ENCODE results near the gene FOXO3. TPM values are rescaled to one million over a fixed set of nuclear protein-coding genes. Genes with fewer than 3 reads are reported as not detected.

The FOXO3 gene
- total RNA-seq, 2 donors from 2014 or later, result 33.4 to 61.7 TPM

DNA sequence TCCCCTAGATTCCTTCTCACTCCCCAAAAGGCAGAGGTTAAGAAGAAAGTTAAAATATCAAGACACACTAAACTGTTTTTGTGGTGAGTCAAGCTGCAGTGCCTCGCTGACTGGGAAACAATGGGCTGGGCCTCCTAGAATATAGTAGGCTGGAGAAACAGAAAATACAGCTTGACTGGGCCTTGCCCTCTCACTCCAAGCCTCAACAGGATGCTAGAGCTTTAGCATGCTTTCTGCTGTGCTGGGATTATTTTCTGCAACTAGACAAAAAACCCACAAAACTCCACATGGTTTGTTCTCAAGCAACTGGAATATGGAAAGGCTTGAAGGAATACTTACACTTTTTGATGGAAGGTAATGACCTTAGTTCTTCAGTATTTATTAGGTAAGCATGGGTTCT lies 27.9 kb downstream of the FOXO3 start:
- intact Hi-C loops (cut with DNase I), result no loop called here
- Histone ChIP-seq H3K9me3 (no peaks in the 10 kb centered on the region), H3K4me3 (no peak overlapping the region), H3K9ac (ENCODE audit: low read depth in 2 of 2, low read length in 2 of 2) (peak overlapping the region; percentile 18 to 43), H3K27me3 (no peaks in the 10 kb centered on the region), H3K27ac (peak overlapping the region; percentile 58), H3K36me3 (no peaks in the 10 kb centered on the region), H3K4me1 (peaks cover 17% of the 10 kb centered on the region)
- TF ChIP-seq CTCF (IDR thresholded peaks at IDR 0.05), result no peak
- peak; percentile 35 for DNase-seq

- DNase-seq, result peak; percentile 89
- intact Hi-C loops (cut with DNase I), result no loop called here
- no peaks in the 10 kb centered on the region for H3K9me3 ChIP-seq
- H3K27ac ChIP-seq, result peak overlapping the region; percentile 58
- H3K36me3 ChIP-seq, result no peaks in the 10 kb centered on the region
- H3K4me1 ChIP-seq, result peaks cover 17% of the 10 kb centered on the region
- H3K9ac ChIP-seq (ENCODE audit: low read depth in 2 of 2, low read length in 2 of 2), result peak overlapping the region; percentile 26 to 43
- no peak overlapping the region for H3K4me3 ChIP-seq
- H3K27me3 ChIP-seq, result no peaks in the 10 kb centered on the region
- no peak for TF ChIP-seq CTCF (IDR thresholded peaks at IDR 0.05)
Measured at GRCh38 chr6:108589244-108589791, 28.6 kb downstream of the FOXO3 start.

GRCh38 chr6:108591040-108591816 lies 30.5 kb downstream of the FOXO3 start:
- TF ChIP-seq CTCF (IDR thresholded peaks at IDR 0.05), result no peak
- H3K4me1 ChIP-seq, result peaks cover 17% of the 10 kb centered on the region
- peak overlapping the region; percentile 15 for H3K27ac ChIP-seq
- H3K27me3 ChIP-seq, result no peaks in the 10 kb centered on the region
- peak overlapping the region in 1 of 2 donors; percentile 16 for H3K9ac ChIP-seq (ENCODE audit: low read depth in 2 of 2, low read length in 2 of 2)
- no peak for DNase-seq
- no peaks in the 10 kb centered on the region for H3K9me3 ChIP-seq
- intact Hi-C loops (cut with DNase I), result no loop called here
- H3K36me3 ChIP-seq, result no peaks in the 10 kb centered on the region
- H3K4me3 ChIP-seq, result no peak overlapping the region

GRCh38 chr6:108592371-108593337 lies 31.9 kb downstream of the FOXO3 start:
- intact Hi-C loops (cut with DNase I), result no loop called here
- DNase-seq, result peak; percentile 40
- Histone ChIP-seq H3K9me3 (no peaks in the 10 kb centered on the region), H3K36me3 (no peaks in the 10 kb centered on the region), H3K4me1 (peaks cover 17% of the 10 kb centered on the region), H3K27me3 (no peaks in the 10 kb centered on the region), H3K4me3 (no peak overlapping the region), H3K27ac (peak overlapping the region; percentile 14), H3K9ac (ENCODE audit: low read depth in 2 of 2, low read length in 2 of 2) (no peak overlapping the region)
- TF ChIP-seq CTCF (IDR thresholded peaks at IDR 0.05), result no peak

DNA sequence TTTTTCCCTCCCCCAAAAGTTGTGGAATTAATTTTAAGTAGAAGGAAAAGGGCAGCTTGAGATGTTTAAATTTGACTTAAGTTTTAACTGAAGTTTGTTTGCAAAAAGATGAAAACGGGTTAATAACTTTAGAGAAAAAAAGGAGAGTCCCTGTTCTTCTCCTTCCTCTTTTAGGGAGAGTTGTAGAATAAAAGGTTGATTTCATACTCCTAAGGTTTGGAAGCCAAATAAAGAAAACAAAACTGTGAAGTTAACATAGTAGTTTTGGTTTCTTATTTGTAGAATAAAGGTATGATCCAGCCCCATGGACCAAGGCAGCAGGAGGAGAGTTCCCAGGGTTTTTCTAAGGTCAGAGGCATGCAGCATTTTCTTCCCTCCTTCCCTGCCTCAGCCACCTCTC lies 33.4 kb downstream of the FOXO3 start:
- intact Hi-C loops (cut with DNase I), result no loop called here
- Histone ChIP-seq H3K4me1 (peaks cover 8% of the 10 kb centered on the region), H3K9ac (ENCODE audit: low read depth in 2 of 2, low read length in 2 of 2) (no peak overlapping the region), H3K27me3 (no peaks in the 10 kb centered on the region), H3K27ac (no peak overlapping the region), H3K36me3 (no peaks in the 10 kb centered on the region), H3K4me3 (no peak overlapping the region), H3K9me3 (no peaks in the 10 kb centered on the region)
- TF ChIP-seq CTCF (IDR thresholded peaks at IDR 0.05), result no peak
- DNase-seq, result no peak
